HepG2 (cell line): ENCODE data around the gene CSPG5. TPM values are rescaled to one million over a fixed set of nuclear protein-coding genes. Genes with fewer than 3 reads are reported as not detected.

Experiments used
- CBX2 ChIP-seq, 2 experiments: fragments of 200-600 bp in 1 of 2; sonication (generic); formaldehyde crosslinking in 1 of 2; IDR thresholded peaks; 2 replicates each; pipeline versions ENCODE4 v1.7.0 to v1.8.1; 2018 to 2022; ENCODE audit warnings: low read depth in 2 of 2, low read length in 1 of 2, mild to moderate bottlenecking in 1 of 2, missing genetic modification reagents in 1 of 2
- IKZF4 ChIP-seq: sonication (generic); formaldehyde crosslinking; IDR thresholded peaks from 2 replicates; pipeline ENCODE4 v1.5.1; 2020; ENCODE audit warnings: borderline replicate concordance, mild to moderate bottlenecking, low read depth, missing genetic modification reagents; ENCODE audit errors: not compliant biosample characterization
- KDM3A ChIP-seq: IDR thresholded peaks from 2 replicates; pipeline ENCODE4 v1.6.1; 2018; ENCODE audit warnings: low read depth, missing compliant biosample characterization
- PHF5A ChIP-seq: IDR thresholded peaks from one replicate; pipeline ENCODE4 v1.6.1; 2018; ENCODE audit warnings: low read depth, missing genetic modification reagents; ENCODE audit not compliant: unreplicated experiment
- PLRG1 ChIP-seq: fragments of 450-650 bp; conservative IDR thresholded peaks from 2 replicates; pipeline ENCODE4 v1.6.1; 2016
- REXO4 ChIP-seq: sonication (generic); formaldehyde crosslinking; IDR thresholded peaks from 2 replicates; pipeline ENCODE4 v1.8.0; 2022; ENCODE audit warnings: missing genetic modification reagents, mild to moderate bottlenecking, borderline replicate concordance
- SPEN ChIP-seq: sonication (generic); formaldehyde crosslinking; IDR thresholded peaks from 2 replicates; pipeline ENCODE4 v1.5.1; 2020; ENCODE audit warnings: low read depth, mild to moderate bottlenecking, missing genetic modification reagents
- TCF7 ChIP-seq: sonication (generic); IDR thresholded peaks from 2 replicates; pipeline ENCODE4 v1.6.1; 2016; ENCODE audit warnings: antibody characterized with exemption, low read depth
- UBTF ChIP-seq: sonication (generic); formaldehyde crosslinking; IDR thresholded peaks from 2 replicates; pipeline ENCODE4 v1.4.0; 2020; ENCODE audit warnings: mild to moderate bottlenecking, missing genetic modification reagents
- ZBTB38 ChIP-seq: sonication (generic); formaldehyde crosslinking; IDR thresholded peaks from 2 replicates; pipeline ENCODE4 v1.5.1; 2020; ENCODE audit warnings: mild to moderate bottlenecking, missing genetic modification reagents
- ZFP41 ChIP-seq: sonication (generic); formaldehyde crosslinking; IDR thresholded peaks from 2 replicates; pipeline ENCODE4 v1.4.0; 2020; ENCODE audit warnings: mild to moderate bottlenecking, missing genetic modification reagents, borderline replicate concordance
- ZFX ChIP-seq: sonication (generic); formaldehyde crosslinking; IDR thresholded peaks from 2 replicates; pipeline ENCODE4 v1.4.0; 2020; ENCODE audit warnings: mild to moderate bottlenecking, low read depth, missing genetic modification reagents, moderate library complexity
- ZNF563 ChIP-seq: sonication (generic); formaldehyde crosslinking; IDR thresholded peaks from 2 replicates; pipeline ENCODE4 v1.8.0; 2022; ENCODE audit warnings: mild to moderate bottlenecking, moderate library complexity, missing genetic modification reagents
- ZNF574 ChIP-seq: sonication (generic); formaldehyde crosslinking; IDR thresholded peaks from 2 replicates; pipeline ENCODE4 v1.4.0; 2020; ENCODE audit warnings: missing genetic modification reagents
- ZNF768 ChIP-seq: sonication (generic); formaldehyde crosslinking; IDR thresholded peaks from 2 replicates; pipeline ENCODE4 v1.4.0; 2020; ENCODE audit warnings: missing genetic modification reagents
- polyA plus RNA-seq, 8 experiments: library from polyadenylated mRNA; depleted of rRNA in 3 of 8; stranded (reverse) in 7 of 8; unstranded in 1 of 8; fragments of >200 nt; fragmentation: Illumina TruSeq in 4 of 8; extraction: Trizol in 4 of 8; gene quantifications; 2 replicates each; pipeline versions ENCODE4 v1.2.1 to v1.2.3, GENCODE V29; 2011 to 2016; ENCODE audit warnings: low read depth in 4 of 8, missing spikeins in 1 of 8, mixed read lengths in 1 of 8; ENCODE audit not compliant: insufficient read depth in 1 of 8
- total RNA-seq, 5 experiments: library from RNA; depleted of rRNA; stranded (reverse); fragments of >200 nt; fragmentation: Illumina TruSeq; extraction: Trizol; gene quantifications; 2 replicates each; pipeline ENCODE4 v1.2.3, GENCODE V29; 2016; ENCODE audit warnings: low read depth in 1 of 5
- TF ChIP-seq, protein P1 (sequence below): sonication (generic); formaldehyde crosslinking; IDR thresholded peaks from 2 replicates; pipeline ENCODE4 v1.5.1; 2020; ENCODE audit warnings: missing genetic modification reagents, mild to moderate bottlenecking, borderline replicate concordance
- TF ChIP-seq, protein P2 (sequence below): sonication (generic); formaldehyde crosslinking; IDR thresholded peaks from 2 replicates; pipeline ENCODE4 v1.5.1; 2020; ENCODE audit warnings: mild to moderate bottlenecking, missing genetic modification reagents, moderate library complexity
- TF ChIP-seq, protein P3 (sequence below): sonication (generic); formaldehyde crosslinking; conservative IDR thresholded peaks from 2 replicates; pipeline ENCODE4 v1.5.0; 2020; ENCODE audit warnings: missing genetic modification reagents

The CSPG5 gene
- total and polyA plus RNA-seq, 2 of the 13 experiments (the other 11 are each of a cell fraction or from before 2014, with no cell fraction given) = 0.07 to 0.15 TPM

DNA sequence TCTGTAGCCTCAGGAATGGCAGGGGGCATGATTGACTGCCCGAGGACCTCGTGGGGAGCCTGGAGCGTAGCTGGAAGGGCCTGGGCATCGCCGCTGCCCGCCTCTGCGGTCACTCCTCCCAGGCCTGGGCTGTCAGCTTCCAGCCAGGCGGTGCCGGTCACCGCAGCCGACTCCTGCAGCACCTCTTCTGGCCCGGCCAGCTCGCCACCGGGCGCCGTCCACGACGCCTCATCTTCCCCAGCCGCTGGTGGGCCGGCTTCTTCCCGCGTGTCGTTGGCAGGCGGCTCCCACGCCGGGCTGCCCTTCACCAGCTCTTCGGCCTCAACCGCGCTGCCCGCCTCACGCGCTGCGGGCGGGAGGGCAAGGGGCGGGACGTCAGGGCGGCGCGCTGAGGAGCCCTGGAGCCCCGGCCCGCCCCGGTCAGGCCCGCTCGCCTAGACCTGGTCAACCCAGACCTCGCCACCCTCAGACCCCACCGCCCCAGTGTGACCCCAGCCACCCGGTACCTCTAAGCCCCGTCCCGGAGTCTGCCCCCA is 1.0 kb downstream of the CSPG5 start (continued):
- TF ChIP-seq UBTF (CRISPR knock-in tag) (peak; percentile 34; the same call in 1 of the 2 replicates), ZFP41 (CRISPR knock-in tag) (no peak), ZNF574 (CRISPR knock-in tag) (0 out of 2 replicates have a peak, but pooled peaks have one; percentile 30), REXO4 (CRISPR knock-in tag) (0 out of 2 replicates have a peak, but pooled peaks have one; percentile 47), ZFX (CRISPR knock-in tag) (peak; percentile 27; the same call in 1 of the 2 replicates), PHF5A (CRISPR knock-in tag) (no peak), ZBTB38 (CRISPR knock-in tag) (0 out of 2 replicates have a peak, but pooled peaks have one; percentile 28), SPEN (0 out of 2 replicates have a peak, but pooled peaks have one; percentile 18), ZNF563 (CRISPR knock-in tag) (peak; percentile 72; the same call in 1 of the 2 replicates), CBX2 (IDR thresholded peaks at IDR 0.05; ENCODE audit: low read depth, low read length) (no peak), CBX2 (CRISPR knock-in tag; IDR thresholded peaks at IDR 0.05; ENCODE audit: low read depth) (no peak), PLRG1 (no peak), TCF7 (no peak), IKZF4 (CRISPR knock-in tag) (no peak), ZNF768 (CRISPR knock-in tag) (peak; percentile 48; the same call in 1 of the 2 replicates), KDM3A (CRISPR knock-in tag) (0 out of 2 replicates have a peak, but pooled peaks have one; percentile 15)
- TF ChIP-seq, protein P1, sequence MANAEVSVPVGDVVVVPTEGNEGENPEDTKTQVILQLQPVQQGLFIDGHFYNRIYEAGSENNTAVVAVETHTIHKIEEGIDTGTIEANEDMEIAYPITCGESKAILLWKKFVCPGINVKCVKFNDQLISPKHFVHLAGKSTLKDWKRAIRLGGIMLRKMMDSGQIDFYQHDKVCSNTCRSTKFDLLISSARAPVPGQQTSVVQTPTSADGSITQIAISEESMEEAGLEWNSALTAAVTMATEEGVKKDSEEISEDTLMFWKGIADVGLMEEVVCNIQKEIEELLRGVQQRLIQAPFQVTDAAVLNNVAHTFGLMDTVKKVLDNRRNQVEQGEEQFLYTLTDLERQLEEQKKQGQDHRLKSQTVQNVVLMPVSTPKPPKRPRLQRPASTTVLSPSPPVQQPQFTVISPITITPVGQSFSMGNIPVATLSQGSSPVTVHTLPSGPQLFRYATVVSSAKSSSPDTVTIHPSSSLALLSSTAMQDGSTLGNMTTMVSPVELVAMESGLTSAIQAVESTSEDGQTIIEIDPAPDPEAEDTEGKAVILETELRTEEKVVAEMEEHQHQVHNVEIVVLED = peak; percentile 23; the same call in 1 of the 2 replicates
- TF ChIP-seq, protein P2, sequence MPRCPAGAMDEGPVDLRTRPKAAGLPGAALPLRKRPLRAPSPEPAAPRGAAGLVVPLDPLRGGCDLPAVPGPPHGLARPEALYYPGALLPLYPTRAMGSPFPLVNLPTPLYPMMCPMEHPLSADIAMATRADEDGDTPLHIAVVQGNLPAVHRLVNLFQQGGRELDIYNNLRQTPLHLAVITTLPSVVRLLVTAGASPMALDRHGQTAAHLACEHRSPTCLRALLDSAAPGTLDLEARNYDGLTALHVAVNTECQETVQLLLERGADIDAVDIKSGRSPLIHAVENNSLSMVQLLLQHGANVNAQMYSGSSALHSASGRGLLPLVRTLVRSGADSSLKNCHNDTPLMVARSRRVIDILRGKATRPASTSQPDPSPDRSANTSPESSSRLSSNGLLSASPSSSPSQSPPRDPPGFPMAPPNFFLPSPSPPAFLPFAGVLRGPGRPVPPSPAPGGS (CRISPR knock-in tag) = 0 out of 2 replicates have a peak, but pooled peaks have one; percentile 49
- TF ChIP-seq, protein P3, sequence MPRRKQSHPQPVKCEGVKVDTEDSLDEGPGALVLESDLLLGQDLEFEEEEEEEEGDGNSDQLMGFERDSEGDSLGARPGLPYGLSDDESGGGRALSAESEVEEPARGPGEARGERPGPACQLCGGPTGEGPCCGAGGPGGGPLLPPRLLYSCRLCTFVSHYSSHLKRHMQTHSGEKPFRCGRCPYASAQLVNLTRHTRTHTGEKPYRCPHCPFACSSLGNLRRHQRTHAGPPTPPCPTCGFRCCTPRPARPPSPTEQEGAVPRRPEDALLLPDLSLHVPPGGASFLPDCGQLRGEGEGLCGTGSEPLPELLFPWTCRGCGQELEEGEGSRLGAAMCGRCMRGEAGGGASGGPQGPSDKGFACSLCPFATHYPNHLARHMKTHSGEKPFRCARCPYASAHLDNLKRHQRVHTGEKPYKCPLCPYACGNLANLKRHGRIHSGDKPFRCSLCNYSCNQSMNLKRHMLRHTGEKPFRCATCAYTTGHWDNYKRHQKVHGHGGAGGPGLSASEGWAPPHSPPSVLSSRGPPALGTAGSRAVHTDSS (CRISPR knock-in tag) = no peak
